GM10266 (cell line): ENCODE data around the gene PRKCE.

Experiments used
- DNase-seq: peaks from one replicate; pipeline ENCODE4 v3.0.0; 2012; ENCODE audit errors: extremely low spot score
- CTCF ChIP-seq: IDR thresholded peaks from 2 replicates; pipeline ENCODE4 v1.5.1; 2012; ENCODE audit warnings: mild to moderate bottlenecking, low read depth; ENCODE audit not compliant: control insufficient read depth, insufficient read depth; ENCODE audit errors: missing control alignments

The PRKCE gene

GRCh38 chr2:46118656-46119371 lies 467.3 kb downstream of the PRKCE start:
- DNase-seq, result no peak
- TF ChIP-seq CTCF, result no peak

- no peak for DNase-seq
- TF ChIP-seq CTCF, result no peak
Measured at GRCh38 chr2:46119453-46119852, 468.0 kb downstream of the PRKCE start.

GRCh38 chr2:46120792-46121555 lies 469.5 kb downstream of the PRKCE start:
- no peak for TF ChIP-seq CTCF
- no peak for DNase-seq

- no peak for TF ChIP-seq CTCF
- DNase-seq, result no peak
Measured at GRCh38 chr2:46122318-46122976, 471.0 kb downstream of the PRKCE start.

GRCh38 chr2:46123013-46123412 lies 471.5 kb downstream of the PRKCE start:
- no peak for TF ChIP-seq CTCF
- no peak for DNase-seq

- no peak for DNase-seq
- no peak for TF ChIP-seq CTCF
Measured at GRCh38 chr2:46125798-46126197, 474.3 kb downstream of the PRKCE start.

GRCh38 chr2:46126571-46126970 lies 475.1 kb downstream of the PRKCE start:
- DNase-seq, result no peak
- TF ChIP-seq CTCF, result no peak
